GM18868 (cell line): ENCODE data around the gene PHLDA2.
"Not testable (repeated sequence)": the region's sequence is repeated elsewhere in the genome, so short reads cannot be mapped to it uniquely, and the experiment has no call there.

Experiments
- ATAC-seq: cut with Tn5 transposase; IDR thresholded peaks from one replicate; pipeline ENCODE4 v1.9.1; 2021; ENCODE audit warnings: mild to moderate bottlenecking, moderate library complexity; ENCODE audit not compliant: unreplicated experiment

The PHLDA2 gene

DNA sequence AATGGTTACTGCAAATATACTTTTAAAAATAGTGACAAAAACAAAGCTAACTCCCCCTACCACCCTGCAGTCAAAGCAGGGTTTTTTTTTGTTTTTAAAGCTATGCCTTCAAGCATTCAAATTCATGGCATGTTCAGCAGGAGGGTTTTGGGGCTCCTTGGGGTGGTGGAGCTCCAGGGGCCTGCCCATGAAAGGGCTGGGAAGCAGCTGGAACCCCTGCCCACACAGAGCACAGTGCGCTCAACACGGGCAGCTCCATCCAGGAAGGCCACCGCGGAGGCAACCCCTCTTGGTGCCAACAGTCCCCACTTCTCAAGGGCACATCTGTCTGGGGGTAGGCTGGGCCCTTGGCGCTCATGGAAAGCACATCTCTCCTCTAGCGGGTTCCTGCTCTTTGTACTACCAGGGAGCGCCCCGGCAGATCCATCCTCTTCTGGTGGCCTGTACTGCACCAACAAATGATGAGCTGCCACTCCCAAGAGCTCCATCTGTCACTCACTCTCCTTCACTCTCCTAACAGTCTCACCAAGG, 16.6 kb upstream of the PHLDA2 start:
- ATAC-seq: no peak

DNA sequence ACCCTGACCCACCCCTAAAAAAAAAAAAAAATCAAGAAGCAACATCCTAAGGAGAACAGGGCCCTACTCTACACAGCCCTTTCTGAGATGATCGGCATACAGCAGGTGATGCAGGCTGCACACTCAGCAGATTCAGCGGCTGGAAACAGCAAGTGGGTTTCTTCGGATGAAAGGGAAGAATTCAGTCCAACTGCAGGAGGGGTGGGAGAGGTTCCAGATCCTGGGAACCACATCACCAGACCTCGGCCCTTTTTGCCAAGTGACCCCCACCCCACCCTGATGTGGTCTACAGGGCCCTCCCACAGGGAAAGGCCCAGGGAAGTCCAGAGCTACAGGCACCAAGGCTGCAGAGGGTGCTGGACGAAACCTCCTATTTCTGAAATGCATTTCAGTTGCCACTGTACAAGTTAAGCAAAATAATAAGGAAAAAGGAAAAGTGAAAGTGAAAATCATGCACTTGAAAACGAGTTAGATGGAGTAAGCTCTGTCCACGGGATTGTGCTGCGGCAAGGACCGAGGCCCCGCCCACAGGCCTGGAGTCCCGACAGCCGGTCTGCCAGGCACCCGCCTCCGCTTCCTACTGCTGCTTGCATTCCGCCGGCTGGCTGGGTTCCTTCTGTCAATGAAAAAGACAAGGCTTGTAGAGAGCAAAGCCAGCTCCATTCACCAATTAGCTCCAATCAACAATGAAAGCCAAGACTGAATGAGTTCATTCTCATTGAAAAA, 16.0 kb upstream of the PHLDA2 start:
- ATAC-seq: no peak

DNA sequence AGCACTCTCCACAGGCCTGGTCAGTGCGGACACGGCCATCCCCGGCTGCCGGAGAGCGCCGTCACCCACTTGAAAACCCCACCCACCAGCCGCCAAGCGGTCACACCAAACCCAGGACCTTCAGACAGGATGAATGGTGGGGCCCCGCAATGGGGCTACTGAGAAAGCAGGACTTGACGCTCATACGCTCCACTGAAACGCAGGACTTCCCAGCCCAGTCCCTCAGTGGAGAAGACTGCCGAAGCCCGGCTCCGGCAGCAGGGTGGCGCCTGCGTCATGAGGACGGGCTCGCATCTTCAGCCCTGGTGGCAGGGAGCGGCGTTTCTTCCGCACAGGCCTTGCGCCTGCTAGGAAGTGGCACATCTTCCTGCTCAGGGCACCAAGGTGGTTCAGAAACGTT, 15.3 kb upstream of the PHLDA2 start:
- ATAC-seq: no peak

DNA sequence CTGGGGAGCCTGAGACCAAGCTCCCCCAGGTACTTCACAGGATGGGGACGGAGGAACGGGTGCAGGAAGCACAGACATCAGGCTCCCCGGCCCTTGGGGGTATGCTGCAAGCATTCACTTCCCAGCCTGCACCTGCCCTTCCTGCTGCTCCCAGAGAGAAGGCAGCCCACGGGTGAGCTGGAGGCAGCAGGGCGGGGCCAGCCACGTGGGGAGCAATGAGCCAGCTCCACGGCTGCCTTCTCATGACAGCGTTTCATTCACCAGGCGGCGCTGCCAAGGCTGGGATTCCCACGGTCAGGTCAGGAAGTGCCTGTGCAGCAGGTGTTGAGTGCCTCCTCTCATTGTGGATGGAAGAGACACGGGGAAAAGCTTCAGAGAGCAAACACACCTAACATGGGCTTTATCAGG, 14.5 kb upstream of the PHLDA2 start:
- no peak for ATAC-seq

DNA sequence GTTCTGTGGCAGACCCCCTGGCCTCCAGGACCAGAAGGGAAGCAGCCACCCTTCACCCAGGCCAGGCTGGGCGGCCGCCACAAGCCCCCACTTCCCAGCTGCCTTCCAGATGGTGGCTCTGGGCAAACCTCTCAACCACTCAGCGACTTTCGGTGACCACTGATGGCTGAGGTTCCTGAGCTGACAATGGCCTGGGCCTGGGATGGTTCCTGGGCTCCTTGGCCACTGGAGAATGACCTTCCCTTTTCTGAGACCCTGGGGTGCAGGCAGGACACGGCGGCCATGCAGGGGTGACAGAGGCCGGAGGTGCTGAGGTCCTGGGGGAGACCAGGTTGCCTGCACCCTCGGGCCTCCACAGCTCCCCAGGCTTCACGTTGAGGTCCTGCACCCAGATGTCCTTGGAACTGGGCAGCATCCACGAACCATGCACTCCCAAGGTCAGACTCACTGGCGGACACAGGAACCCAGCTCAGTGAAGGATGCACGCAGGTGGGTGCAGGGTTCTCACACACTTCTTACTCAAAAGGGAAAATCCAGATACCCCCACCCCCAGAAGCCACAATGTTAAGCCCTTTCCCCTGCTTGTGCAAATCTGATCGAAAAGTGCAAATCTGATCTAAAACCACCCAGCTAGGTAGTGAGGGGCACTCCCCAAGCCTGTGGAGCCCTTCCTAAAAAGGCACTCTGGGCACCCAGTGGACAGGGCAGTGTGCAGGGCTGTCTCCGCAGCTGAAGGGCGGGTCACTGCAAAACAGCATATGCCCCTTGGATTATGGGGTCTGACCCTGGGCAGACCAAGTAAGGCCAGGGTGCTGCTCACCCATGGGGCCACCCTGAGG, 13.9 kb upstream of the PHLDA2 start:
- no peak for ATAC-seq

DNA sequence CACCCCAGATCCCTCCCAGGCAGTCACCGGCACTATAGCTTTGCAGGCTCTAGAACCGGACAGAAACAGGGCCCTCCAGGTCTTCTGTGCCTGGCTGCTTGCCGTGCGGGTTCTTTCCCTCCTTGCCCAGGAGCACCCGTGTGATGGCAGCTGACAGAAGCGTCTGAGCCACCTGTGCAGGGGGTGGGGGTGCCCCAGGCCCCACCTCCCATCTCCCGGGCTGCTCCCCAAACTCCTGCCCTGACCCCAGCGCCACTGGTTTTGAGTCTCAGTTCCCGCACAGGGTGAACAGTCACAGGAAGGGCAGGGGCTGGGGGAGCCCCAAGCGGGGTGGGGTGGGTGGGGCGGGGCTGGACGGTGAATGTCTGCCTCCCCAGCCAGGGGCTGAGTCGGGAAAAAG, 13.2 kb upstream of the PHLDA2 start:
- no peak for ATAC-seq

DNA sequence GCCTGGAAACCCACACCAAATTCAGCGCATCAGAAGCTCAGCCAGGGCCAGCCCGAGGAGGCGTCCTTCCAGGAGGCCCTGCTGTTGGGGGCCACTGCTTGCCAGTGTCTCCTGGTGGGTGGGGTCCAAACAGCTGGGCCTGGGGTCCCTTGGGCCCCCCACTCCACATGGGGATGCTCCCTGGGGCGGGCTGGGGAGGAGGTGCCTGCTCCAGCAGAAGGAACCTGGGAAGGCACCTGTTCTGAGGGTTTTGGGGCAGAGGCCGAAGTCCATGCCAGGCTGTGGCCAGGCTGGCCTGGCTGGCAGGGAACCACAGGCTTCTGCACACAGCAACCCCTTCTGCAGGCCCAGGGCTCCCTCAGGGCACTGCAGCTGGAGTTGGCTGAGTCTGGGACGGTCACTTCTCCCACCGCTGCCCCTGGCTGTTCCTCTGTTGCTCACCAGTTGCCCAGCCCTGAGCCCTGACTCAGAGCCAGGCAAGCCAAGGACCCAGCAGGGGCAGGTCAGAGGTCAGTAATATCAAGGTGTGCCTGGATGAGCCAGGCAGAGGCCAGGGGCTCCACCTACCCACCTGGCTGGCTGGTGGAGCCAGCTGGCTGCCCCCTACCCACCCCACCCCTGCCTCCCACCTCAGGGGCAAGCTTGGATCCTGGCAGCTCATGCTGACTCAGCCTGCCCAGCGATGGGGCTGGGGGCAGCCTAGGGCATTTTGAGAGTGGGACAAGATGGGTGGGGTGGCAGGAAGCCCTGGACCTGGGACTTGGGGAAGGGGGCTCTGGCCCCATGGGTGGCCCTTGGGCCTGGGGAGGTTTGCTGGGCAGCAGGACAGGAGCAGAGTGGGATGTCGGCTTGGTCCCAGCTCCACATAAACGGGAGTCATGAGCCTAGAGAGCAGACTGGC, 12.0 kb upstream of the PHLDA2 start:
- no peak for ATAC-seq

DNA sequence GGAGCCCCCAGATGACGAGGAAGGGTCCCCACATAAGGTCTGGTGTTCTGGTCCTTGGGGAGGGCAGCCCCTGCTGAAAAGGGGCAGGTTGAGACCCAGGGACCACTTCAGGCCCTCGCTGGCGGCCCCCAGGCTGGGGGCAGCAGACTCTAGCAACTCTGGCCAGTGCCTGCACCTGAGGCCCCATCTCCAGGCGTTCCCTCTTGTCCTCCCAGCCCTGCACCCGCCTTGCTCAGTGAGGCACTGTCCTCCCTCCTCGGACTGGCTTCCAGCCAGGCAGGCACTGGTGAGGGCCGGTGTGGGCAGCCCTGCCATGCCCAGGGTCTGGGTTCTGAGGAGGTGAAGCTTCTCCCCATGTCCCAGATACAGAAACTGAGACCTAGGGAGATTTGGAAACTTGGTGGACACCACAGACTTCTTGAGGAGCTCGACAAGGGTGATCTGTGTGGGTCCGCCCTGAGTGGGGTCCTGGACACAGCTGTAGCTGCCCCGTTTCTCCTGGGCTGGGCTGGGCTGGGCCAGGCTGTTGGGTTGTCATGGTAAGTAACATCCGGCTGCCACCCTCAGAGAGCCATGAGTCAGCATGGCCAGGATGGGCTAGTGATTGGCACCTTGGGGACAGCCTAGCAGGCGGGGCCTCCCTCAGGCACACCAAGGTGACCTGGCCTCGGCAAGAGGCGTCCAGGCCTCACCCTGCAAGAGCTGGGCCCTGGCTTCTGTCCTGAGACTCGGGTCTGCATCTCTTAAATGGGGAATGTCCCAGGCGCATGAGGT, 11.1 kb upstream of the PHLDA2 start:
- no peak for ATAC-seq

DNA sequence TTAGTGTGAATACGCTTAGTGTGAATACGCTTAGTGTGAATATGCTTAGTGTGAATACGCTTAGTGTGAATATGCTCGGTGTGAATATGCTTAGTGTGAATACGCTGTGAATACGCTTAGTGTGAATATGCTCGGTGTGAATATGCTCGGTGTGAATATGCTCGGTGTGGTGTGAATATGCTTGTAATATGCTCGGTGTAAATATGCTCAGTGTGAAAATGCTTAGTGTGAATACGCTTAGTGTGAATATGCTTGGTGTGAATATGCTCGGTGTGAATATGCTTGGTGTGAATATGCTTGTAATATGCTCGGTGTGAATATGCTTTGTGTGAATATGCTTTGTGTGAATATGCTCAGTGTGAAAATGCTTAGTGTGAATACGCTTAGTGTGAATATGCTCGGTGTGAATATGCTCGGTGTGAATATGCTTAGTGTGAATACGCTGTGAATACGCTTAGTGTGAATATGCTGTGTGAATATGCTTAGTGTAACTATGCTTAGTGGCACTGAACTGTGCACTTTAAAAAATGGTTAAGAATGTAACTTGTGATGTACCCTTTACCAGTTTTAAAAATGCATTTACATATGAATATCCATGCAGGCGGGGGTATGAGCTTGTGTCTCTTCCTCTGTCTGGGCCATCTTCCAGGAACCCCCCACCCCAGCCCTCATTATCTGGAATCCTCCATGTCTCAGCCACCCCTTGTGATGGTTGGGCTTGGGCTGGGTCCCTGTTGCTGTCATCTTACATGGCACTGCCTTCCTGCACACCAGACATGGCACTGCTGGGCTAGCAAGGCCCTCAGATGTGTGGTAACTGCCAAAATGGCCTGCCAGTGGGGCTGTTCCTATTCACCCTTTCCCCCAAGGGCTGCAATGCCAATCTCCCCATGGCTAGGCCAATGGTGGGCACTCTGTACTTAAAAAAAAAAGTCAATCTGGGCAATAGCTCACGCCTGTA, 9.5 kb upstream of the PHLDA2 start:
- not testable (repeated sequence) for ATAC-seq

DNA sequence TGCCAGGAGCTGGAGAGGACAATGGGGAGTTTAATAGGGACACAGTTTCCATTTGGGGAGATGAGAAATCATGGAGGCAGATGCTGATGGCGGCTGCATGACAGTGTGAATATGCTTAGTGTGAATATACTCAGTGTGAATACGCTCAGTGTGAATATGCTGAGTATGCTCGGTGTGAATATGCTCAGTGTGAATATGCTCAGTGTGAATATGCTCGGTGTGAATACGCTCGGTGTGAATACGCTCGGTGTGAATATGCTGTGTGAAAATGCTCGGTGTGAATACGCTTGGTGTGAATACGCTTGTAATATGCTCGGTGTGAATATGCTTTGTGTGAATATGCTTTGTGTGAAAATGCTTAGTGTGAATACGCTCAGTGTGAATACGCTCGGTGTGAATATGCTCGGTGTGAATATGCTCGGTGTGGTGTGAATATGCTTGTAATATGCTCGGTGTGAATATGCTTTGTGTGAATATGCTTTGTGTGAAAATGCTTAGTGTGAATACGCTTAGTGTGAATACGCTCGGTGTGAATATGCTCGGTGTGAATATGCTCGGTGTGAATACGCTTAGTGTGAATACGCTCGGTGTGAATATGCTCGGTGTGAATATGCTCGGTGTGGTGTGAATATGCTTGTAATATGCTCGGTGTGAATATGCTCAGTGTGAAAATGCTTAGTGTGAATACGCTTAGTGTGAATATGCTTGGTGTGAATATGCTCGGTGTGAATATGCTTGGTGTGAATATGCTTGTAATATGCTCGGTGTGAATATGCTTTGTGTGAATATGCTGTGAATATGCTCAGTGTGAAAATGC, 8.6 kb upstream of the PHLDA2 start:
- ATAC-seq: not testable (repeated sequence)

DNA sequence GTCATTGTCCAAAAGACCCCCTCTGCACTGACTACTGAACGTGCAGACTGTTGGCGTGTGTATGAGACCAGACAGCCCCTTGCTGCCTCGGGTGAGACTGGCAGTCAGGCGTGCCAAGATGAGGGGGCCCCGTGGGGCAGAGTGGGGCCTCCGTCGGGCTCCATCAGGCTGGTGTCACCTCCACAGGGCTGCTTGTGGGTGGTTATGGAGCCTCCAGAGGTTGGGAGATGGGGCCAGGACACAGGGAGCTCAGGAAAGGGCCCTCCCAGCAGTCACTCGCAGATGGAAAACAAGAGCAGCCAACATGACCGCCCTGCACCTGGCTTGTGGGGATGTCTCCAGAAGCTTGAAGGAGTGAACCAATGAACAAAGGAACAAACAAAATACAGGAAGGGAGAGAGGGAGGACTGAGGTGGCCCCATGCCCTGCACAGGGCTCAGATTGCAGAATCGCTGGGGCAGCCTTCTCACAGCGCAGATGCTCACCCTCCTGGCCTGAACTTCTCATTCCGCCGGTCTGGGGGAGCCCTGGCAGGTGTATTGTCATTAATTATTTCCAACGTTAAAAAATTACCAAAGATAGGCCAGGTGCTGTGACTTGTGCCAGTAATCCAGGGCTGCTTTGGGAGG, 5.5 kb upstream of the PHLDA2 start:
- ATAC-seq: no peak

DNA sequence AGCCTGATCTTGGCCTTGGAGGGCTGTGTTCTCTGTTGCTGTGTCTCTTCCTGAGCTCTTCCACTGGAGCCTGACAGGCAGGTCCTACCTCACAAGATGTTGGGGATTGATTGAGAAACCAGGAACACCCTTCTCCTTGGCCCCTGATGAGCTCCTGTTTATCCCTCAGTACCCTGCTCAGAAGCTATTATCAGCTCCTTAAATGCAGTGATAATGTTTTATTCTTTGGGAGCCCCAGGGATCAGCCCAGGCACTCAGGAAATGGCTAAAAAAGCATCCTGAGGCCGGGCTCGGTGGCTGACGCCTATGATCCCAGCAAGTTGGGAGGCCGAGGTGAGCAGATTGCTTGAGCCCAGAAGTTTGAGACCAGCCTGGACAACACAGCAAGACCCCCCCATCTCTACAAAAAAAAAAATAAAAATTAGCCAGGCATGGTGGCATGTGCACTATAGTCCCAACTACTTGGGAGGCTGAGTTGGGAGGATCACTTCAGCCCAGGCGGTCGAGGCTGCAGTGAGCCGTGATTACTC, 4.9 kb upstream of the PHLDA2 start:
- no peak for ATAC-seq

DNA sequence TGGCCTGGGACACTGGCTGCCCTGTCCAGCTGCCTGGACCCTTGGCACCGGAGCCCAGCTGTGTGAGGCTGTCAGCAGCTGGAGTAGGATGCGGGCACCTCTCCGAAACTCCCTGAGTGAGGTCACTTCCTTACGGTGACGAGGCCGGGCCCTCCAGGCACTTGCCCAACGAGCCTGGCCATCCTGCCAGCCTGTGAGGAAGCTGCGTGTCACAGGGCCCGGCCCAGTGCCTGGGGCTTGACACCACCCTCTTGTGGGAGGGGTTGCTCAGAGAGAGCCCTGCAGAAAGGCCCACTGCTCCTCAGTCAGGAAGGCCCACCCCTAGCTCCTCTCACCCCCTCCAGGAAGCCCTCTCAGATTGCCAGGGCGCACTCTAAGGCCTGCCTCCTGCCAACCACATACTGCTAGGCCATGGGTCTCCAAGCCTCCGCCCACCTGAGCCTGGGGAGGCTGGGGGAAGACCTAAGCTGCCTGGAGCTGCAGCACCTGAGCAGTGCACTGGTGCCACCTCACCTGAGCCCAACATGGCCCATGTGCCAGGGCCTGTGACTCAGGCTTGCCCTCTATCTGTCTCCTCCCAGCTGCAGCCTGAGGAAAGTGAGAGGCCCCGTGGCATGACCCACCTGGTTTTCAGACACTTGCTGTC, 4.3 kb upstream of the PHLDA2 start:
- no peak for ATAC-seq

DNA sequence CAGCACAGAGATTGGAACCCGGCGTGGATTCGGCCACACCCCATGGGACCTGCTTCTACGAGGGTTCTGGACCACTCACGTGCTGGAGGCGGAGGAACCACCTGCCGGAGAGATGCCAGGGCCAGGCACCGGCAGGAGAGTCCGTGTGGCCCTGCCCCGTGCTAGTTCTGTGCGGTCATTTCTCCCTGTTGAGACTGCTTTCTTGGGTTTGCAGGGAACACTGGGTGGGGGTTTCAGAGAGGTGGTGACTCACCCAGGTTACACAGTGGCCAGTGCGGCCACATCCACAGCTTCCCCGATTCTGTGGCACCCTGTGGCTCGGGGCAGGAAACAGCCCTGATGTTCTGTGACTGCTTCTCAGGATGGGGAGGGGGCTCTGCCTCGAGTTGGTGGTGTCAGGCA, 3.6 kb upstream of the PHLDA2 start:
- ATAC-seq: no peak

DNA sequence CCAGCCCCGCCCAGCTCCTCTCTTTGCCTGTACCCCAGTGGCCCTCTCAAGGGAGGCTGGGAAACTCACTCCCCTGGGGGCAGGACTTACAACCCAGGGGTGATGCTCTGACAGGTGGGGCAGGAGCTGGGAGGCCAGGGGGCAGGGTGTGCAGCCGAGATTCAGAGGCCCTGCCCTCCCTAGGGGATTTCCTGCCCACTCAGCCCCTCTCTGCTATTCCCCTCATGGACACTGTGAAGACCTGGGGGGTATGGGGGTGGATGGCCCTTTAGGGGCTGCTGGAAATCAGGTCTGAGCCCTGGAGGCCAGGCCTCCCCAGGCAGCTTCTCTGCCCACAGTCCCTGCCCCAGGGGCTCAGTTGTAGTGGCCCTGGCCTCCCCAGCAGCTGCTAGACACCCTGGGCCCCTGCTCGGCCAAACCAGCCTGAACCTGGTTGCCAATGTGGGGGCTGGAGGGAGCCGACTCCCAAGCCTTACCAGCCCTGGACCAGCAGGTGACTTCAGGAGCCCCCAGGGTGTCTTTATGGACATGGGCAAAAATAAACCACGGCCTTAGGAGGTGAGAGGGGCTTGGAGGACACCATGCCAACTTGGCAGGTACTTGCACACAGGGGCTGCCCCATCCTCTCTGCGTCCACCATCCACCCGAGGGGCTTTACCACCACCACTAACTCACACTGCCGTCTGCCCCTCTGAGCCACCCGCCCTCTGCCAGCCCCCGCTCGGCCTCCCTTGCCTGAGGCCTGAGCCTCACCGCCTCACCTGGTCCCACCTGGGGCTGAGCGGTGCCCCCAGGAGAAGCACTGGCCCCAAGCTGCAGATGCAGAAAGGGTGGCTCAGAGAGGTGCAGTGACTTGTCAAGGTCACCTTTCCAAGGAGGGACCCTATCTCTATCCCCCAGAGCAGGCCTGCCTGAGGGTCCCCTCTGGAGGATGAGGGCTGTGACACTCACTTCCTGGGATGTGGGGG, 2.8 kb upstream of the PHLDA2 start:
- ATAC-seq: no peak

DNA sequence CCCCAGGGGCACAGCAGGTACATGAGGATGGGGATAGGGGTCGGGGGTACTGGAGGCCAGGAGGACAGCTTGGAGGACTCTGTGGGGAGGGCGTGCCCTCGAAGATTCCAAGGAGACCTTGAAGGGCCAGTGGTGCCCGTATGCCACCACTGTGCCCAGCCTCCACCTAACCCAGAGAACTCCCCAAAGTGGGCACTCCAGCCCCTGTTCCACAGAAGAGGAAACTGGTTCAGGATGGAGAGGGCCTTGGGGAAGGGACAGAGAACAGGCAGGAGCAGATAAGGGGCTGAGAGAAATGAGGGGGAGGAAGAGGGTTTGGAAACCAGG, 2.2 kb upstream of the PHLDA2 start:
- no peak for ATAC-seq
